ENCODE results near the gene NCKAP5.

Gene NCKAP5

DNA sequence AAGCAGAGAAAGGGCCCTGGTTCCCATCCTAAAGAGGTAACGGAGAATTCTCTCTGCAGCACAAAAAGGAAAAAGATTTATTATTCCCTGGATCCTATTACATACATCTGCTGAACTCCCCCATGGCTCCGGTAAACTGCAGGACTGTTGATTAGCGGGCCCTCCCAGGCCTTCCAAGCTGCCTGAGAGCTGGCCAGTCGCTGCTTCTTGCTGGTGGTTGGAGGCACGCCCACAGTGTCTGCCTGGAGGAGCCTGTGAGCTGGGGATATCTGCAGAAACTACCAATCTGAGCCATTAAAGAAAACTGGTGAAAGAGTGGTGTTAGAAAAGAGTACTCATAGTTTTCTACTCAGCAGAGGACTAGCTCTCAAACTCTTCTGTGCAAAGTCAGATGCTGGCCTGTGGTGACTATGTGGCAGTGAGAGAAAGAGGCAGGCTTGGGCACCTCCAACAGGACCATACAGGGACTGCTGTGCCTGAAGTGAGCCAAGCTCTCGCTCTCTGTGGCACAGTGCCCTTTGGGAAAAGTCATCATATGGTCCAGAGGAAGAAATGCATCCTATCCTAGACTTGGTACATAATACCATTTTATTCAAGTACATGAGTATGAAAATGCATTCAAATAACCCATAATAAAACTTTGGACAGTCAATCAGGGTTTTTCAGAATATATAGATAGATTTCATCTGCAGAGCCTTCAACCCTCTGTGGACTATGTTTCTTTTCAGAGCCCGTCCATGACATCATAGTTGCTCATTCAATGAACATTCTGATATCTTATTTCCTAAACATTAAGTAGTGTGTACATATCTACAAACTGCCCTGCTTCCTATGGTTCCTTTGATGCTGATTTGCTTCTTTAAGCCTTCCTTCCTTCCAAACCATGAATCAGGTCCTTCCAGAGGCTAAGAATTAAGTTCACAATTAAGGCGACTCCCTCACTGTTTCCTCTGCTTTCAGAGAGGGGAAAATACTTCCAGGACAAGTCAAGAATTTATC, 656.2 kb downstream of the NCKAP5 start:
- no peak for DNase-seq

DNA sequence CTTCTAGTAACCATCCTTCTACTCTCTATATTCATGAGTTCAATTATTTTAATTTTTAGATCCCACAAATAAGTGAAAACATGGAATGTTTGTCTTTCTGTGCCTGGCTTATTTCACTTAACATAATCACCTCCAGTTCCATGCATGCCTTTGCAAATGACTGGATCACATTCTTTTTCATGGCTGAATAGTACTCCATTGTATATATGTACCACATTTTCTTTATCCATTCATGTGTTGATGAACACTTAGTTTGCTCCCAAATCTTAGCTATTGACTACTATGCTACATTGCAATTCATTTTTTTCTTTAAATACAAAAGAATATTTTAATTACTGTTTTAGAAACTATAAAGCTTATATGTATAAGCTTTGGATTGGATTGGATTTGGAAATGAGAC, 657.8 kb downstream of the NCKAP5 start:
- DNase-seq = no peak

DNA sequence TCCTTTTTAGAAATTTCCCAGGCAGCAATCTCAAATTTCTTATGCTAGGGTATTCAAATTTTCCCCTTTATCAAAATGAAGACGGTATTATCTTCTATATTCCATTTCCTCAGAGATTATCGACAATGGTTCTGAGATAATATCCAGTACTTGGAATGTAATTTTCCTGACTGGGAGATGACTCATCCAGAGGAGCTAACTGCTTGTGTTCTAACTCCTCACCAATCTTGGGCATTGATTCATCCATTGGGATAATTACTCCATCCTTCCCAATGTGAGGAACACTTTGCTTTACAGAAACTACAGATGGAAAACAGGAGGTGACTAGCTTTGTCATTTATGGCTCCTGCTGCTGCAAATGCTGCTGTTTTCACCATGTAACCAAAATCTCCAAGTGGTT, 658.8 kb downstream of the NCKAP5 start:
- DNase-seq = no peak

DNA sequence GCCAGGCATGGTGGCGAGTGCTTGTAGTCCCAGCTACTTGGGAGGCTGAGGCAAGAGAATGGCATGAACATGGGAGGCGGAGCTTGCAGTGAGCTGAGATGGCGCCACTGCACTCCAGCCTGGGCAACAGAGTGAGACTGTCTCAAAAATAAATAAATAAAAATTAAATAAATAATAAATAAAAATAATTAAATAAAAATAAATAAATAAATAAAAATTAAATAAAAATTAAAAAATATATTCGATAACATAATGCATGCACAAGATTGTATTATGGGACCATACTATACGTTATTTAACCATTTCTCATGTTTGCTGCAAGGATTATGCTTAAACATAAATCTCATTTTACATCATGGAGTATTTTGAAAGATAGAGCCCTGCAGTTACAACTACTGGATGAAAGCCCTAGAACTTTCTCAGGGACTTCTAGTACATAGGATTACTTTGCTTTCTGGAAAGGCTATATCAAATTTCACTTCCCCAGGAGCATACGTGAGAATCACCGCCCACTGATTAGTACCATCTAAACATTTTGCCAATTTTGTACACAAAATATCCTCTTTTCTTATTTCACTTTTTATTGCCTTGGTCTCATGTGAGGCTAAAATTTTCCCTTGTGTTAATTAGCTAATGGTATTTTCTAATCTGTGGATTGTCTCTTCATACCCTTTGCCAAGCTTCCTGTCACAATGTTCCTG, 664.0 kb downstream of the NCKAP5 start:
- no peak for DNase-seq

DNA sequence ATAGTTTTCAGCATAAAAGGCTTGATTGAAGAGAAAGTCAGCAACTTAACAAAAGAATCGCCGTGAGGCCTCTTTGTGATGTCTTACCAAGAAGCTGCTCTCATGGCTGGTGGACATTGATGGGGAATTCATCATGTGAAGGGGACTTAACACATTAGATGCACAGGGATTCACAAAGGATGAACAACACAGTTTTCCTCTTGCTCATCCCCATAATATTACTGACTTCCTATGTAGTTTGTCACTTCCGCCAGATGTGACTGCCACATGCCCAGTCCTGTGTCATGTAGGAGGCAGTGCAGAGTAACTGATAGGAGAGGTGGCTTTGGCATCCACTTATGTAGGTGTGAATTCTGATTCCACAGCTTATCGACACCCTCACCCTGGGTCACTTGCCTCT, 665.6 kb downstream of the NCKAP5 start:
- no peak for DNase-seq

DNA sequence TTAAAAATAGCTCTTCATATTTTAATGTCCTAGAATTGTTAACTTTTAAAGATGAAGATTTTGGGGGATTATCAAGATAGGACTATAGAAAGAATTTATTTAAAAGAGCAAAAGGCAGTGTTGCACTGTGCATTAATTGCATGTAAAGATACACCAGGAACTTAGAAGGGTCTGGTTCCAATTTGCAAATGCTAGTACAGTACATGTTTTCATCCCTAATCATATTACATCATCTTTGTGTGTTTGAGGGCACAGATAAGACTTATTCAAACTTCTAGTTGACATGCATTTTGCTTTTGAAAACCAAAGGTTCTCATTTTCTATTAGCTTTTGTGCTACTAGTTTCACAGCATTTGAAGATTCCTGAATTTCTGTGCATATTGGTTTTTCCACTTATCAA, 666.6 kb downstream of the NCKAP5 start:
- DNase-seq = no peak

DNA sequence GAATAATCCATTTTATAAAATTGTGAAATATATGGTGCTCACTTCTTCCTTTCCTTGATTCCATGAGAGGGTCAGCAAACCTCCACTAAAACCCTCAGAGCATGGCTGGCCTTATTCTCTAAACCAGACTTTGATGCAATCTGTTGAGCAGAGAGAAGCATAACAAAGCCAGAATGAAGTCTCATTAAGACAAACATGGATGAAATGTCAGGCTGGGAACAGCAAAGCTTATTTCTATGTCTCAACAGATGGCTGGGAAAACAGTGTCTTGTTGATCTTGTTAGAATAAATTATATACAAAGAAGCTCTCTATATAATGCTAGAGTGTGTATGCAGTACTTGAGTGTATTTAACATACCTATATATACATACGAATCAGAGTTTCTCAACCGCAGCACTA, 671.2 kb downstream of the NCKAP5 start:
- no peak for DNase-seq

DNA sequence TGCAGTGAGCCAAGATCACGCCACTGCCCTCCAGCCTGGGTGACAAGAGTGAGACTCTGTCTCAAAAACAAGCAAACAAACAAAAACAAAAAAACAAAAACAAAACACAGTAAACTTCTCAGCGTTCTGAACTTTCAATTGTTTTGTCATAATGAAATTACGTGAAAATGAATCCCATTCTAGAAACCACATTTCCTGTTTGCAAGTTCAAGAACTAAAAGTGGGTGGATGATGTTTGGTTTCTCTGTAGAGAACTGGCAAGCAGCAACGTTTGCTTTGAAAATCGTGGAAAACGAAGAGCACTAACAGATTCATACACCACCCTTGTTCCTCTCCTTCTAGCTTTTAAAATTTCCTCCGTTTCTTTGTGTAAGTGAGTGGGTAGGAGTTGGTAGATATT, 672.2 kb downstream of the NCKAP5 start:
- DNase-seq = no peak

DNA sequence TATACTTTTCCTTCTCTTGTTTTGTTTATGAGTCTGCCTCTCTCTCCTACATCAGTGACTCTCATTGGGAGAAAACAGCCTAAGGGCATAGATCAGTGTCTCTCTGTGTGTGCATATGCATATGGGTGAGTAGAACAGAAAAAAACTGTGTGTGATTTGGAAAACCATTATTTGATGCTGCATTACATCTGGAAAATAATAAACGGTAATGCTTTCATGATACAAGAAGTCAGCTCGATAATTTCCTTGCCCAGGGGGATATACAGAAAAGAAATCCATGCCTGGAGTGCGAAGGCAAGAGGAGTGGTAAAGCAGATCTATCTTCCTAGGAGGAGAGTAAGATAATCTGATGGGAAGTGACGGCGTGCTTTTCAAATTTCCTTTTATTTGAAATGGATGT, 676.8 kb downstream of the NCKAP5 start:
- DNase-seq = no peak

DNA sequence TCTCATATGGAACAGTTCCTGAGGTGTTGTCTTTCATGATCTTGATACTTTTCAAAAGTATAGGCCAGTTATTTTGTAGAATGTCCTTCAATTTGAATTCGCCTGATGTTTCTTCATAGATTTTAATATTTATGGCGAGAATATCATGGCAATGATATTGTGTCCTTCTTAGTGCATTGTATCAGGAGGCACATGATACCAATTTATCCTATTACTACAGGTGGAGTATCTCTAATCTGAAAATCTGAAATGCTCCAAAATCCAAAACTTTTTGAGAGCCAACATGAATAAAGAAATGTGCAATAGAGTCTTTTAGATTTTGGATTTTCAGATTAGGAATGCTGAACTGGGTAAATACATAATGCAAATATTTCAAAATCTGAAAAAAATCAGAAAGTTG, 681.7 kb downstream of the NCKAP5 start:
- DNase-seq = no peak

DNA sequence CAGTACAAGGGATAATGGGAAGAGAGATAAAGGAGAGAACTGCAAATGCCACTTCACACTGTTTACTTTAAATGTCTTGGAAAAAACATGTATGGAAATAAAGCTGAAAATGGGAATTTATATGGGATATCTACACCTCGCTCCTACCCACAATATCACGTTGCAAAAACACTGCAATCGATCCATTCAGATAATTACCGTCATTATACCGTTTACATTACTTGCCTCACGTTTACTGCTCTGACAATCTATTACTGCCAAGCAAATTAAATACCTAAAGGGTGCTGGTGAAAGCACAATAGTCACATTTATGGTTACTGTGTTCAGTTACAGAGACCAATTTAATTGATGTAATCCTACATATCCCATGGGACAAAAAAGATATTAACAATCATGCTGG, 683.6 kb downstream of the NCKAP5 start:
- no peak for DNase-seq

DNA sequence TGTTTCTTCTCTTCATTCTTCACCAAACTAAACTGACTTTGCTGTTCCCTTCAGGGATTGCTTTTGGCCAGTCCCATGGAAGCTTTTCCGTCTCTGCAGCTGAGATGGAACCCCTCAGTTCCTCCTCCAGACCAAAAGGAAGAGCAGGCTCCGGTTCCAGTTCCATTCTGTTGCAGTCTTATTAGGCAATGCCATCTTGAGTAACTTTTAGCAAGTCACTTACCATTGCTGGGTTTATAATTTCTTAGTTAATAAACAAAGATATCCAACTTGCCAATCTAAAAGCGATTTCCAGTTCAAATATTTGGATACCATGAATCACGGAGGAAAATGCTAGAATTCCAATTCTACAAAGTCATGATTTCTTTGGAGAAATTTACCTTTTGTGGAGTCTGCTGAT, 684.0 kb downstream of the NCKAP5 start:
- DNase-seq = no peak

DNA sequence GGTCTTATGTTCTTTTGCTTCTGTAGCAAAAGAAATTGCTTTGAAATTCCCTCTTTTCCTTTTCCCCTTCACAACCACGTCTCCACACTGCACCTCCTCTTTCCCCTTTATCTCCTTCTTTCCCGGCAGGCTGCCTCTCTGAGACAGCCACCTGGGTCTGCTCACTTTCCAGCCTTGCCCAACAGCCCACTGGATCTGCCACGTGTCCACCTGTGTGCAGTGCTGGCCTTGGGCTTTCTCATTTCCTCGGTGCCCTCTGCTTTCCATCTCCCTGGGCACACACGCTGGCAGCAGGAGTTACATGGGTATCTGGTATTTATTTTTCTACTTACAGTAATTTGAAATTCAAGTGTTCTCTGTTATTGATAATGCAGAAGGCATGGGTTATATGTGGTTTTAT, 684.8 kb downstream of the NCKAP5 start:
- no peak for DNase-seq

DNA sequence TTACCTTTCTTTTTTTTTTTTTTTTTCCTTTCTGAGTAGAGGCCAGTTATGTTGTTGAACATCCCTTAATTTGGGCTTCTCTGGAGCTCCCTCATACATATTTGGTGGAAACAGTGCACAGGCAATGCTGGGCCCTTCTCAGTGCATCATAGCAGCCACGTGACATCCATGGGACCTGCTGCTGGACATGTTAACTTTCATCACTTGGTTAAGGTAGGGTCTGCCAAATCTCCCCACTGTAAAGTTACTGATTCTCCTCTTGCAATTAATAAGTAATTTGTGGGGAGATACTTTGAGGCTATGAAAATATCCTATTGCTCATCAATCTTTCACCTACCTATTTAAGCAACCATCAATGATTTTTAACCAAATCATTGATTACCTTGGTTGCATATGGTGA, 686.7 kb downstream of the NCKAP5 start:
- no peak for DNase-seq

DNA sequence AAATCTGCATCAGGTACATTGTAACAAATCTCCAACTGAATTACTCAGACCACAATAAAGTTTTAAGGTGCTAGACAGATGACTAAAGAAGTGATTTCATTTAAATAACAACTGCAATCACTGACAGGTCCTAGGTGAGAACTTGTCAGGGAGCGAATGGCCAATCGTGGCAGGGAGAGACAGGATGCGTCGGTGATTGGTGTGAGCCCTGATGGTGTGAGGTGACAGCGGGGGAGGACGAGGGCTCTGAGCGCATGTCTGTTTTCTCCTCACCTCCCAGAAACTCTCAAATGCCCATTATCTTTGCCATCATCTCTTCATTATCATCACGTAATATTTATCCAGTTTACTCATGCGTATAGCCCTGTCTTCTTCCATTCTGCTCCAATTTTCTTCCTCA, 690.3 kb downstream of the NCKAP5 start:
- no peak for DNase-seq

DNA sequence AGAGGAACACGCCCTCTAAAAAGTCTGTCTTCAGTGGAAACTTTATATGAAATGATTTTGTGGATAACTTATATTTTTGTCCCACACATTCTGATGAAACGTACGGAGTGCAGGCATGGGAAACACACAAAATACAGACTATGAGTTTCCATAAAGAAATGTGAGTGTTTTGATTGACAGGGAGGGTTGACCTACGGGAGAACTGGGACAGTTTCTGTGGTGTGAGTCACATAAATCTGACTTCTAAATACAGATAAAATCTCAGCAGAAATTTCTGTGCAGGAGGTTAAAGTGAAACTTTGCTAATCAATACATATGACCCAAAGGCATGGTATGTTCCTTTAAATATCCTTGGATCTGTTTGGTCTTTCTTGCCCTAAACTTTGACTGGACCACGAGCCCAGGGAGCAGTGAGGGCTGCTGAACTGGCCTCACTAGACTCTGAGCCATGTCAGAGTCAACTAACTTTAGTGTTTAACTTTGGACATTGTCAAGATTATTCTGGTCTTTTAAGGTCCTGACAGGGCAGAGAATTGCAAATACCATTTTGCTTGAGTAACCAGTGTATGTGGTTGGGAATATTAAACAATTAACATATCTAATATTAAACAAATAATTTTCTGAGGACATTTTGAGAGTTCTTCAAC, 691.4 kb downstream of the NCKAP5 start:
- no peak for DNase-seq

DNA sequence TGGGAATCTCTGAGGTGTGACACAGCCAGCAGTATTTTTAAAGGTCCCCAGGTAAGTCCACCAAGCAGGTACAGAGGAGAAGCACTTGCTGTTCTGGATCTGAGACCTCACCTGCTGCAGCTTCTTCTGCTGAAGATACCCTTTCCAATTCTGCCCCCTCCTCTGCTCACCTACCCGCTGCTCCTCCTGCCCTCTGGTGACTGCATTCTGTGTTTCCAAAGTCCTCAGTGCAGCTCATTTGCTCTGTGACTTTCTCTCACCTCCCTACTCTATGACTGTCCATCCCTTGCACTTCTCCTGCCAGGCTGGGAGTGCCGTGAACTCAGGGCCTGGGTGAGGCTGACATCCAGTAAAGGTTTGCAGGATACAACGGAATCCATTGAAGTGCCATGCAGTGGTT, 693.1 kb downstream of the NCKAP5 start:
- no peak for DNase-seq

DNA sequence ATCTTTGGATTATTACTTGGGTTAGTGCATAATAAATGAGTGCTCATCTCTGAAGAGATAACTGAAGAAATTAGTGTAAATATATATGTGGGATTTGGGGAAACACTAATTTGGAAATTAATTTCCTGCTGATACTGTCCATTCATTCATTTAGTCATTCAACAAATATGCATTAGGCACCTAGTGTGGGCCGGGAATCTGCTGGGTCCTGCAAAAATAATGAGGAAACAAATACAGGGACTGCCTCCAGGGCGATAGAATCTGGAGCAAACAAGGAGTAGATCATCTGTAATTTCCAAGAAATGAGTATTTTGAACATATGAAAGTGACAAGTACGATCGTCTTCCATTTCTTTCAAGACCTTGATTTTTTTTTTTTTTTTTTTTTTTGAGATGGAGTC, 694.5 kb downstream of the NCKAP5 start:
- DNase-seq = no peak

DNA sequence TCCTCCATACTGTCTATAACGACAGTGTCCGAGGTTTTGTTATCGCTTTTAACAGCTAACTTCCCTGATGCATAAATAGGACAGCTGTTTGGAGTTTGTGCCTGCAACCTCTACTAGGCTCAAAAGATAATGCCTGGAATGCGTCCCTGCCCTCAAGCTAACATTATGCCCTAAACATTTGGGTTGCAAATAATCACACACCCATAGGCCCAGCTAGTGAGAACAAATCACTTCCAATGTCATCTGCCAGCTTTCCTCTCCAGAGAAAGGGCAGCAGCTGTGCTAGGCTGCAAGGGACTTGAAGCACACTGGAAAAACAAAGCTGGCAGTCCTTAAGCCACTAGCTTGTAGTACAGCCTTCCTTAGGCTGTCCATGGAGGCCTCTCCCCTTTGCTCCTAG, 696.4 kb downstream of the NCKAP5 start:
- peak; percentile 43 for DNase-seq

DNA sequence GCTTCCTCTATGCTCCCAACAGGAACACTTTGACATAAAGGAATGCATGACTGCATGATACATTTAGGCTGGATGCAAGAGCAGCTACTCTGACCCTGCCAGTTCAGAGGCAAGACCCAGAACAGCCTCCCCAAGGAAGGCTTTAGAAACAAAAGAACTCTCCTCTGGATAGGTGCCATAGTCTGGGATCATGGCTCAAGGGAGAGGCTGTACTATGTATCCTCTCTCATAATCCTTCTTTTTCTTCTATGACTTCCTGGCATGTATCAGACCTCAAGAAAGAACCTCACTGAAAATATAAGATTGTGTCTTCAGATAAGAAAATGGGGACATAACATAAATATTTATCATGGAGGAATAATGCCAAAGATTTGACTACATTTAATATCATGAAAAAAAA, 704.3 kb downstream of the NCKAP5 start:
- no peak for DNase-seq

DNA sequence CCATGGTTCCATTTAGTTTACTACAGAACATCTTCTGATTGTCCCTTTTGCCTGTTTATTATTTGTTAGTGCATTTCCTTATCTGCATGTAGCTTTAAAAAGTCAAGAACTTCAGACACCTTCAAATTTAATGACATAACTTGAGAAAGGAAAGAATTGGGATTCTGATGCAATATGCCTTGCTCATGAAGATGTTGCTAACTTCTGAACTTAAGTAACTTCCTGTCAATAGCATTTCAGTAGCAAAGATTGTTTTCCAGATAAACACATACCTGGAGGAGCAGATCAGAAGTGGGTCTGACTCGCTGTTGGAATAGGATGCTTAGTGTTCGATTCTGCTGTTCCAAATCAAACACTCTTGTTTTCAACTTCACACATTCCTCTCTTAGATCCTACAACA, 708.0 kb downstream of the NCKAP5 start:
- no peak for DNase-seq

DNA sequence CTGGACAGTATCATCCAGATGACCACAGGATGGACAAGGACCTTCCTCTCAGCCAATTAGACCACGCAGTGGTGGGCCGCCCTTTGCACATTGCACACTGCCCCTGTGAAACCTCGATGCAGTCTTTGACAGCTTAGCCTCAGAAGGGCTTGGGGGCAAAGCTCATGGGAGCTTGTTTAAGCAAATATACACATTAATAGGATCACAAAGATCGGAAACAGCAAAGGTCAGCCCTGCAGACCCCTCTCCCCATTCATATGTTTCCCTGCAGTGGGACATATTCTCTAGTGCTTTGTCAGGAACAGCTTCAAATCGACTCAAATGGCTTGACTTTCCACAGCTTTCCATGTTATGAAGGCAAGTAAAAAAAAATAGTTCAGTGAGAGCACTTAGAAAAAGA, 708.7 kb downstream of the NCKAP5 start:
- DNase-seq = no peak

DNA sequence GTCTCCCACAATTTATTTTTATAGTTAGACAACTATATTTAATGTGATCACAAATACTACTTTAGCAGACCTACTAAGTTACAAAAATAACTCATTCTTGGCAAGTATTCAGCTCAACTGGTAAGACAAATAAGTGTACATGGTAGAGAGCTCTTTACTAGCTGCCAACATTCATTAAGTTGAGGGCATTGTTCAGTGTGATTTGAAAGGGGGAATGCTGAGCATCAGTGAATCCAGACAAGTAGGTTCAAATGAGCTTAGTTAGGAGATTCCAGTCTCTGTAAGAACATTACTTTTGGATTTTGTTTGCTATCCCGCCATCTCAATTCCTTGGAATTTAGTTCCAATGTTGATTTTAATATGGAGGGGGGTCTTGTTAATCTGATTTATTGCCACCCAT, 710.9 kb downstream of the NCKAP5 start:
- DNase-seq = no peak

DNA sequence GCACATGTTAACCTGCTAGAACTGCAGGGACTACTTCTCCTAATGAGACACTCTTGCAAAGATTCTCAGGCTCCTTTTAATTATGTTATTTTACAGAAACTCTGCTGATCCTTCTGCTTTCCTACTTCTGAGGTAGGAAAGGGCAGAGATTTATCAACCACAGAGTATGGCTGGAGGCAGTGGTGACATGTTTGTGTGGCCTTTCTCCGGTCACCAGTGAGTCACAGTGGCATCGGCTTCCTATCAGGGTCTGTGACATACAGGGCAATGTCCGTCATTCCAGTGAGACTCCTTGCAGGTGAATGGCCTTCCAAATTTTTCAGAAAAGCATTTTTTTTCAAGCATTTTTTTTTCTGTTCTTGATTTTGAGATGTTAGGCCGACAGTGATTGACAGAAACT, 717.6 kb downstream of the NCKAP5 start:
- DNase-seq = no peak
